DOHH2 (cell line): ENCODE data around the gene SMPD3.

ENCODE experiments used
- H3F3A ChIP-seq: fragments of 200-600 bp; sonication (generic), shearing (Covaris generic); 2 replicates; pipeline ENCODE4 v1.6.0; 2016; ENCODE audit warnings: antibody characterized with exemption, mild to moderate bottlenecking; ENCODE audit not compliant: control insufficient read depth, insufficient read depth
- H3K27ac ChIP-seq: fragments of 200-600 bp; sonication (generic); 2 replicates; pipeline ENCODE4 v1.5.1; 2014; ENCODE audit warnings: low read depth, mild to moderate bottlenecking, low read length, moderate library complexity
- H3K27me3 ChIP-seq: fragments of 200-600 bp; sonication (generic); 2 replicates; pipeline ENCODE4 v1.6.1; 2014; ENCODE audit warnings: mild to moderate bottlenecking, low read length, mixed read lengths; ENCODE audit not compliant: control insufficient read depth
- H3K36me3 ChIP-seq: fragments of 200-600 bp; sonication (generic); 2 replicates; pipeline ENCODE4 v1.6.1; 2014; ENCODE audit warnings: mild to moderate bottlenecking, low read length, moderate library complexity, mixed read lengths; ENCODE audit not compliant: control insufficient read depth
- H3K4me1 ChIP-seq: fragments of 200-600 bp; sonication (generic); 2 replicates; pipeline ENCODE4 v1.6.1; 2014; ENCODE audit warnings: mild to moderate bottlenecking, low read length, mixed read lengths; ENCODE audit not compliant: control insufficient read depth
- H3K4me2 ChIP-seq: fragments of 200-600 bp; sonication (generic); 2 replicates; pipeline ENCODE4 v1.6.0; 2014; ENCODE audit warnings: mild to moderate bottlenecking, low read length, moderate library complexity
- H3K4me3 ChIP-seq: fragments of 200-600 bp; sonication (generic); 2 replicates; pipeline ENCODE4 v1.5.1; 2014; ENCODE audit warnings: mild to moderate bottlenecking, low read length, mixed read lengths
- H3K79me2 ChIP-seq: fragments of 200-600 bp; sonication (generic); 2 replicates; pipeline ENCODE4 v1.6.1; 2014; ENCODE audit warnings: mild to moderate bottlenecking, low read length, mixed read lengths; ENCODE audit not compliant: control insufficient read depth
- H3K9me2 ChIP-seq: fragments of 200-600 bp; sonication (generic); replicated peaks from 2 replicates; pipeline ENCODE4 v1.6.1; 2014; ENCODE audit warnings: mild to moderate bottlenecking, low read length, mixed read lengths; ENCODE audit not compliant: control insufficient read depth
- H3K9me3 ChIP-seq: fragments of 200-600 bp; sonication (generic); 2 replicates; pipeline ENCODE4 v1.6.1; 2014; ENCODE audit warnings: antibody characterized with exemption, low read length, mixed read lengths; ENCODE audit not compliant: control insufficient read depth, insufficient read depth
- H4K20me1 ChIP-seq: fragments of 200-600 bp; sonication (generic); 2 replicates; pipeline ENCODE4 v1.6.0; 2014; ENCODE audit warnings: low read depth, mild to moderate bottlenecking, antibody characterized with exemption, low read length, moderate library complexity; ENCODE audit not compliant: control insufficient read depth, insufficient read depth
- CTCF ChIP-seq: fragments of 200-600 bp; sonication (generic); IDR thresholded peaks from one replicate; pipeline ENCODE4 v1.5.1; 2014; ENCODE audit warnings: antibody characterized with exemption, mild to moderate bottlenecking, low read depth, low read length; ENCODE audit not compliant: poor library complexity, severe bottlenecking
- EZH2phosphoT487 ChIP-seq: fragments of 200-600 bp; sonication (generic); IDR thresholded peaks from 2 replicates; pipeline ENCODE4 v1.6.1; 2017; ENCODE audit warnings: borderline replicate concordance, mild to moderate bottlenecking, antibody characterized with exemption, low read length, moderate library complexity, mixed read lengths

Gene SMPD3

GRCh38 chr16:68425498-68426346 is 22.6 kb downstream of the SMPD3 start:
- H3F3A ChIP-seq, result no peaks in the 10 kb centered on the region
- H3K4me1 ChIP-seq, result no peaks in the 10 kb centered on the region
- no peaks in the 10 kb centered on the region for H3K9me3 ChIP-seq
- no peak overlapping the region for H3K4me2 ChIP-seq
- no peak overlapping the region for H3K27ac ChIP-seq
- H4K20me1 ChIP-seq, result no peaks in the 10 kb centered on the region
- H3K27me3 ChIP-seq, result peaks cover 11% of the 10 kb centered on the region
- no peaks in the 10 kb centered on the region for H3K9me2 ChIP-seq
- H3K4me3 ChIP-seq, result no peak overlapping the region
- no peaks in the 10 kb centered on the region for H3K79me2 ChIP-seq
- no peaks in the 10 kb centered on the region for H3K36me3 ChIP-seq
- no peak for TF ChIP-seq EZH2phosphoT487
- no peak for TF ChIP-seq CTCF

- Histone ChIP-seq H3K4me2 (no peak overlapping the region), H3K36me3 (no peaks in the 10 kb centered on the region), H3K4me3 (no peak overlapping the region), H3K9me2 (no peaks in the 10 kb centered on the region), H3K9me3 (no peaks in the 10 kb centered on the region), H3F3A (no peaks in the 10 kb centered on the region), H3K27me3 (peaks cover 5% of the 10 kb centered on the region; the same call in 1 of the 2 replicates), H3K27ac (no peak overlapping the region), H4K20me1 (no peaks in the 10 kb centered on the region), H3K79me2 (no peaks in the 10 kb centered on the region), H3K4me1 (no peaks in the 10 kb centered on the region)
- TF ChIP-seq EZH2phosphoT487, result no peak
These were observed 24.5 kb downstream of the SMPD3 start for GRCh38 chr16:68423771-68424170.

GRCh38 chr16:68422396-68422960 is 25.8 kb downstream of the SMPD3 start:
- TF ChIP-seq CTCF, result no peak
- TF ChIP-seq EZH2phosphoT487, result no peak
- Histone ChIP-seq H3K27me3 (no peaks in the 10 kb centered on the region; the same call in 1 of the 2 replicates), H3K27ac (no peak overlapping the region), H3K79me2 (no peaks in the 10 kb centered on the region), H3K4me1 (peaks cover 11% of the 10 kb centered on the region), H3F3A (no peaks in the 10 kb centered on the region), H3K4me3 (no peak overlapping the region), H3K9me2 (no peaks in the 10 kb centered on the region), H3K36me3 (no peaks in the 10 kb centered on the region), H3K4me2 (no peak overlapping the region), H3K9me3 (no peaks in the 10 kb centered on the region), H4K20me1 (no peaks in the 10 kb centered on the region)

- Histone ChIP-seq H3K4me2 (no peak overlapping the region), H4K20me1 (no peaks in the 10 kb centered on the region), H3K27ac (no peak overlapping the region), H3K79me2 (no peaks in the 10 kb centered on the region), H3K9me2 (no peaks in the 10 kb centered on the region), H3K9me3 (no peaks in the 10 kb centered on the region), H3K27me3 (no peaks in the 10 kb centered on the region), H3K4me3 (no peak overlapping the region), H3F3A (no peaks in the 10 kb centered on the region), H3K4me1 (peaks cover 16% of the 10 kb centered on the region), H3K36me3 (no peaks in the 10 kb centered on the region)
- TF ChIP-seq CTCF (no peak), EZH2phosphoT487 (no peak)
These were observed 27.2 kb downstream of the SMPD3 start for GRCh38 chr16:68421076-68421475.
